ENCODE results near the gene COL18A1. TPM values are rescaled to one million over a fixed set of nuclear protein-coding genes. Genes with fewer than 3 reads are reported as not detected.
"Not testable (repeated sequence)": the region's sequence is repeated elsewhere in the genome, so short reads cannot be mapped to it uniquely, and the experiment has no call there.

COL18A1 gene
- polyA plus RNA-seq, 6 donors from 2014 or later, result 0.13 to 0.49 (median 0.21) TPM

DNA sequence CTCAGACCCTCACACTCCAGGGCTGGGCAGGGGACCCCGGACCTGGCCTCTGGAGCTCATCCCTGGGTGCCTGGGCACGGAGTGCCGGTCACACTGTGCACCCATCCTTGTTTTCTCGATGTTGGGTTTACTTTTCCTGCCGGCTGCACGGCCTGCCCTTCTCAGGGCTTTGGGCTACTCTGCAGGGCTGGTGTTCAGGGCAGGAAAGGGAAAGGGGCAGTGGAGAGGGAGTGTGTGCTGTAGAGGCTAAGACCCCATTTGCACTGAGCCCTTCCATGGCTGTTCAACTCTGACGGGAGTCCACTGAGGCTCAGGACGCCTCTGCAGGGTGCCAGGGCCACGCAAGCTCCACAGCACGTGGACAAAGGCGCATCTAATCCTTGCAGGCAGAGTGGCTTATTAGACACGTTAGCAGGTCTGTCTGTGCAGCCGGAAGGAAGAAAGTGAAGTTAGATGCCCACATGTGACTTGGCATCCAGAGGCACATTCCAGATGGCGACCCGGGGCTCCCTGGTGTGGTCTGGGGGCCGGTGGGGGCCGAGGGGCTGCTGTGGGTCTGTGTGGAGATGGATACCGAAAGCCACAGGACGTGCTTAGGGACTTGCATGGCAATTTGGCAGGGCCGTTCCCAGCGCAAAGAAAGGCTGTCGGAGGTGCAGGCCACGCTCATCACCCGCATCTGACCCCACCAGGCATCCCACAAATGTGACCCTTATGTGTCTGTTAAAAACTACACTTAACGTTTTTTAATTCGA, 33.6 kb downstream of the COL18A1 start:
- DNase-seq, result no peak
- H3K27me3 Mint-ChIP-seq, result peaks cover 0 to 31% (median 11%) of the 10 kb centered on the region in 3 donors

DNA sequence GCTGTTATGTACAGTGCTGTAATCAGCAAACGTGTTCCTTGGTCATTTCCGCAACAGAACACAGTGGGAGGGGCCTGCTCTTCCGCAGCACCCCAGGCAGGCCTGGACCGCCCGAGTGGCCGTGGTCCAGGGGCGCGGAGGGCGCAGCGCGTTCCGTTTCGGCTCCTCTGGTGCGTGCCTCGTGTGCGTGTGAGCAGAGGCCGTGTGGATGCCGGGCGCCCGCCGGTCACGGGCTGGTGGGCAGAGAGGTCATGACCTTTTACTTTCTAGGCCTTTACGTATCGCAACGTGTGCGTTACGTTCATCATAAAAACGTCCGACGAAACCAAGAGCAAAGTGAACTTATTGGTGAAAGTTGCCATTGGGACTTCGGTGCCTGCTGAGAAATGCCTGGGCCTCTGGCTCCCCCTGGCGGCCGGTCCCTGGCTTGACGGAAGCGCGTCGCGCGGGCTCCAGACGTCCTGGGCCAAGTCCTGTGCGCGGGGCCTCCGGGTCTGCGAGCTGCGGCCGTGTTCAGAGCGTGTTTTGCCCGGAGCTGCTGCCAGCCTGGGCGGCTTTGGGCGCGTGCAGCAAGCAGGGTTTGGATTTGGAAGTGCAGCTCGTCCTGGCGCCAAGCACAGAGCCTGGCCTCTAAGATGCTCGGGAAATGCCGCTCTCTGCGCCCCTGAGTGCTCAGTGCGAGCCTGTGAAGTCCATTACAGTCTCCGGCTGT, 34.4 kb downstream of the COL18A1 start:
- H3K9me3 Mint-ChIP-seq, result no peaks in the 10 kb centered on the region
- ATAC-seq (ENCODE audit: low read depth in 2 of 2) (peak; percentile 77 to 86), DNase-seq (peak; percentile 77)
- peaks cover 0 to 28% (median 11%) of the 10 kb centered on the region in 3 donors for H3K27me3 Mint-ChIP-seq
- peaks cover 0 to 11% (median 8%) of the 10 kb centered on the region in 3 donors for H3K4me1 Mint-ChIP-seq
- H3K36me3 Mint-ChIP-seq, result no peaks in the 10 kb centered on the region
- H3K4me3 Mint-ChIP-seq, result peak overlapping the region in 7 of 8 donors; percentile 12 to 73 (median 66)
- H3K27ac Mint-ChIP-seq, result peak overlapping the region in 2 of 6 donors; percentile 24 to 51

More for the DNA sequence above, 33.6 kb downstream of the COL18A1 start:
- Mint-ChIP-seq H3K36me3 (no peaks in the 10 kb centered on the region), H3K4me1 (peaks cover 0 to 12% (median 8%) of the 10 kb centered on the region in 3 donors), H3K9me3 (no peaks in the 10 kb centered on the region), H3K4me3 (peak overlapping the region in 3 of 8 donors; percentile 60 to 71 (median 68)), H3K27ac (peak overlapping the region in 1 of 6 donors; percentile 51)
- no peak for ATAC-seq (ENCODE audit: low read depth in 2 of 2)

DNA sequence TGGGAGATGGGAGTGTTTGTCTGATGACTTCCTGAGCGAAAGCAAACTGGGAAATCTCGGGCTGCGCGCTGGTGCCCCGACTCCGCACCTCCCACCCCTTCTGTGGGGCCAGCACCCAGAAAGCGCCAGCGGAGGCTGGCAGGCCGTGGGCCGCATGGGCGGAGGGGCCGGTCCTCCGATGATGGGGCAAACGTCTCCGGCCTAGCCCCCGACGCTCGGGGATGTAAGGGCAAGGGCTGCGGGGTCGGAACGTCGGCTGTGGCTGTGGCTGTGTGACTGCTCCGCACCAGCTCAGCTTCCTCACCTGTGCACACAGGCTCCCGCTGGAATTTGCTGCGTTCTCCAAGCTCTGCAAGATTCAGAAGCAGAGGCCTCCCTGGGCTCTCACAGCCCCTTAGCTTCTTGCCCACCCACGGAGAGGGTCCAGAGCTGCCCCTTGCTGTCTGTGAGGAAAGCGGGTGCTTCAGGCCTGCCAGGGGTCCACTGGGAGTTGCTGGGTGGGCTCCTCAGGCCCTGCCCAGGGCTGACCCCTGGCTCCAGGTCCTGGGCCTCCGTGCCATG, 35.0 kb downstream of the COL18A1 start:
- DNase-seq (no peak), ATAC-seq (ENCODE audit: low read depth in 2 of 2) (no peak)
- Mint-ChIP-seq H3K4me3 (no peak overlapping the region), H3K27ac (peak overlapping the region in 2 of 6 donors; percentile 41 to 51), H3K9me3 (no peaks in the 10 kb centered on the region), H3K27me3 (peaks cover 0 to 25% (median 11%) of the 10 kb centered on the region in 3 donors), H3K36me3 (no peaks in the 10 kb centered on the region), H3K4me1 (peaks cover 0 to 8% (median 5%) of the 10 kb centered on the region in 3 donors)

DNA sequence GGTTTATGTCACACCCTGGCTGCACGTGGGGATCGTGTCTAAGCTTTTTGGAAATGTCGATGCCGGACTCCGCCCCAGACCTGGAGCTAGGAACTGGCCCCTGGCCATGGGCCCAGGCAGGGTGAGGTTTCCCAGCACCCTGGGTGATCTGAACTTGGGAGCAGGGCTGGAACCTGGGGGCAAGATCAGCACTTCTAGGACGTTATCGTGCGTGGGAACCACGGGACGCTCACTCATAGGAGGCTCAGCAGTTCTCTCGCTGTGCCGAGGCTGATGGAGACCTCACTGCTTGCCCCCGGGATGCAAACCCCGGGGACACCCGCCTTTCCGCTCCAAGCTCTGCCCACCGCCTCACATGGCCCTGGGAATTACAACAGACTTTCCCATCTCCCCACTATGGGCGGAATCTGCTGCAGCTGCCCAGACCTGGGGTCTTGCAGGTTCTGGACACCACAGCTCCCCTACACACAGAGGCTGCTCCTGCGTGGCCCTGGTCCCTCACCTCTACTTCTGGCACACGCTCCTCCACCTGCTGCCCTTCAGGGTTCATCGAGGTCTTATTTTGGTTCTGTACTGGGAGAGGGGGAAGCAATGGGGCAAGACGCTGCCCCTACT, 35.9 kb downstream of the COL18A1 start:
- Mint-ChIP-seq H3K27ac (no peak overlapping the region), H3K4me3 (peak overlapping the region in 1 of 8 donors; percentile 56), H3K27me3 (peaks cover 7 to 28% (median 11%) of the 10 kb centered on the region in 3 donors), H3K9me3 (no peaks in the 10 kb centered on the region), H3K4me1 (peaks cover 0 to 8% (median 5%) of the 10 kb centered on the region in 3 donors), H3K36me3 (no peaks in the 10 kb centered on the region)
- ATAC-seq (ENCODE audit: low read depth in 2 of 2) (no peak), DNase-seq (no peak)

DNA sequence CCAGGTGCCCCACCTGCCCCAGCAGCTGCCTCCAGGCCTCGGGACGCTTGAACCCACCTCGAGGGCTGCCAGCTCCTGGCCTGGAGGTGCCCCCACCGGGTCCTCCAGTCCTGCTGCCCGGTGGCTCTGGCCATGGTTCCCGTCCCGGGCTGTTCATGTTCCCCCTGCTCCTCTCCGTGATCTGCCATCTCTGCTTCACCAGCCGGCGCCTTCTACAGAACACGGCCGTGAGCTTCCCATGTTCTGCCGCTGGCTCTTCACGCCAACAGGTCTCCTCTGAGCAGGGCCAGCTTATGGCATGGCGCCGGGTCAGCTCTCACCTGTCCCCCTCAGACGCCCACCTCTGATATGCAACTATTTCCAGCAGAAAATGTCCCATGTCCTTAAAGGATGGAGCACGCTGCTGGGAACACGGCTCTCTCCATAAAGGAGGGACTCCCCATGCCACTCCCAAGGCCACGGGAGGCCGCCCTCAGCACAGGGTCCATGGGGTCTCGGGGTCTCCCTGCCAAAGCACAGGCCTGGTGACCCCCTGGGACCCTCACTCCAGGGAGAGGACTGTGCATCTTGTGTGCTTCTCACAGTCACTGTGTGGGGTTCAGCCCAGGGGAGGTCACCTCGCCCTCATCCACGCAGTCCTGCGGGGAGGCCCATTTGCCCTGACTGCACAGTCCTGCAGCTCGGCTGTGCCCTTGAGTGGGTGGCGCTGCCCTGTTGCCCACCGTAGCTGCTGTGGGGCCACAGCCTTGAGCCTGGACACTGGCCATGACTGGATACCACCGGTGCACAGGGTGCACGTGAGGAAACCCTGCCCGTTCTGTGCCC, 36.7 kb downstream of the COL18A1 start:
- Mint-ChIP-seq H3K4me1 (peaks cover 0 to 8% (median 5%) of the 10 kb centered on the region in 3 donors), H3K4me3 (peak overlapping the region in 1 of 8 donors; percentile 56), H3K36me3 (no peaks in the 10 kb centered on the region), H3K27me3 (peaks cover 8 to 31% (median 11%) of the 10 kb centered on the region in 3 donors), H3K27ac (peak overlapping the region in 1 of 6 donors; percentile 41), H3K9me3 (peaks cover 0 to 6% (median 3%) of the 10 kb centered on the region in 7 donors)
- ATAC-seq (ENCODE audit: low read depth in 2 of 2) (no peak), DNase-seq (no peak)

DNA sequence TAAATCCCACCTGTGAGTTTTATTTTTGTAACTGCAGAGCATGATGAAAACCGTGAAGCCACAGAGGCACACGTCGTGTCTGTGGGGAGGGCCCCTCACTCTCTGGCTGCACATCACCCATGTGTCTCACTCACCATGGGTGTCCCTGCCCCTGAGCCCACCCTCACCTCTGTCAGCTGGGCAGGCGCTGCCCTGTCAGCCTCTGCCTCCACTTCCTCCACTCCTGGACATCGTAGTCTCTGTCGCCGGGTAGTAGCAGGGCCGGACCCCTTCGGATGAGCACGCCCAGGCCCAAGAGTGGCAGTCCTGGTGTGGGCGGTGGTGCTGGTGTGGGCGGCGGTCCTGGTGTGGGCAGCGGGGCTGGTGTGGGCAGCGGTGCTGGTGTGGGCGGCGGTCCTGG, 37.3 kb downstream of the COL18A1 start:
- no peak for DNase-seq
- H3K4me3 Mint-ChIP-seq, result no peak overlapping the region
- ATAC-seq (ENCODE audit: low read depth in 2 of 2), result no peak

DNA sequence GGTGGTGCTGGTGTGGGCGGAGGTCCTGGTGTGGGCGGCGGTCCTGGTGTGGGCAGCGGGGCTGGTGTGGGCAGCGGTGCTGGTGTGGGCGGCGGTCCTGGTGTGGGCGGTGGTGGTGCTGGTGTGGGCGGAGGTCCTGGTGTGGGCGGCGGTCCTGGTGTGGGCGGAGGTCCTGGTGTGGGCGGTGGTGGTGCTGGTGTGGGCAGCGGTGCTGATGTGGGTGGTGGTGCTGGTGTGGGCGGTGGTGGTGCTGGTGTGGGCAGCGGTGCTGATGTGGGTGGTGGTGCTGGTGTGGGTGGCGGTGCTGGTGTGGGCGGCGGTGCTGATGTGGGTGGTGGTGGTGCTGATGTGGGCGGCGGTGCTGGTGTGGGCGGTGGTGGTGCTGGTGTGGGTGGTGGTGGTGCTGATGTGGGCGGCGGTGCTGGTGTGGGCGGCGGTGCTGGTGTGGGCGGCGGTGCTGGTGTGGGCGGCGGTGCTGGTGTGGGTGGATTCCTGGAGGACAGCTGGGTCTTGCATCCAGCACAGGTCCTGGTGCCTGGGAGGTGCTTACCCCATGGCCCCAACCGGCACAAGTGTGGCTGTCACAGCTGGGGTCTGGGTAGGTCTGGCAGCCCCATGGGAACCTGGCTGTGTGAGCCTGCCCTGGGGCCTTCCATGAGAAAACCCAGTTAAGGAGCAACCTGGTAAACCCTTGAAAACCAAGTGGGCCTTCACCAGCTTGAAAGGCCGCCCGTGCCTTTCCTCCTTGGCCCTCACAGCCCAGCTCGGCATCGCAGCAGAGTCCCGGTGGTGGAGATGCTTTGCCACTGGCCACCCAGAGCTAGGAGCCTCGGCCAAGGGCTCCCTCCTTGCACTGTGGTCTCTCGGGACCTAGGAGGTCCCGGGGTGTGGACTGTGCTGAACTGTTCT, 38.0 kb downstream of the COL18A1 start:
- H3K9me3 Mint-ChIP-seq, result peaks cover 0 to 10% (median 3%) of the 10 kb centered on the region in 7 donors
- H3K27ac Mint-ChIP-seq; H3K4me3 Mint-ChIP-seq; H3K36me3 Mint-ChIP-seq; DNase-seq; ATAC-seq (ENCODE audit: low read depth in 2 of 2); H3K4me1 Mint-ChIP-seq: not testable (repeated sequence)
- H3K27me3 Mint-ChIP-seq, result peaks cover 16 to 38% (median 20%) of the 10 kb centered on the region in 3 donors

More for the DNA sequence above, 37.3 kb downstream of the COL18A1 start:
- Mint-ChIP-seq H3K27ac (peak overlapping the region in 2 of 6 donors; percentile 41 to 57), H3K36me3 (no peaks in the 10 kb centered on the region), H3K9me3 (peaks cover 0 to 10% (median 3%) of the 10 kb centered on the region in 7 donors), H3K27me3 (peaks cover 13 to 32% (median 14%) of the 10 kb centered on the region in 3 donors), H3K4me1 (peaks cover 0 to 8% (median 5%) of the 10 kb centered on the region in 3 donors)

DNA sequence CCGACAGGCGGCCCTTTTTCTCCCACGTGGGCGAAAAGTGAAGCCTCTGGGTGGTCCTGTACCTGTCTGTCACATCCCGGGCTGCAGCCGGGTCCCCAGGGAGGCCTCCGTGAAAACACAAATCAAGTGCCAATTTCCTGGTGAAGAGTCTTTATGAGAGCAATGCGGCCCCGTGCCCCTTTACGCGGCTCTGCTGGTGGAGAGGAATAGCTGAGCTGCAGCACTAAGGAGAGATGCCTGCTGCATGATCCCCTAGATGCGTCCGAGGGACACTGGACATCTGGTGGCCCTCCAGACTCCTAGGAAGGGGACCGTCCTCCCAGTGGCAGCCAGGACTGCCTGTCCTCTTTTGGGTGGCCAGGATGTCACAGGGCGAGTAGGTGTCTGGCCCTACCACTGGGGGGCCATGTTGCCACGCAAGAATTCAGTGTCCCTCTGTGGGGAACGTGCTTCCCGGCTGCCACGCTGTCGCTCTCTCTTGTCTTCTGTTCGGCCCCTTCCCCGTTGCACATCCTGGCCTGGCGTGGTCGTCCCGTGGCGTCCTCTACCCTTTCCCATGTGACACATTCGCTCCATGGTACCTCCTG, 38.7 kb downstream of the COL18A1 start:
- H3K9me3 Mint-ChIP-seq, result peaks cover 0 to 15% (median 3%) of the 10 kb centered on the region in 7 donors
- H3K27ac Mint-ChIP-seq, result peak overlapping the region in 1 of 6 donors; percentile 52
- H3K4me3 Mint-ChIP-seq, result no peak overlapping the region
- H3K27me3 Mint-ChIP-seq, result peaks cover 23 to 46% (median 27%) of the 10 kb centered on the region in 3 donors
- H3K36me3 Mint-ChIP-seq, result no peaks in the 10 kb centered on the region
- no peak for DNase-seq
- no peak for ATAC-seq (ENCODE audit: low read depth in 2 of 2)
- H3K4me1 Mint-ChIP-seq, result peaks cover 0 to 5% (median 5%) of the 10 kb centered on the region in 3 donors

DNA sequence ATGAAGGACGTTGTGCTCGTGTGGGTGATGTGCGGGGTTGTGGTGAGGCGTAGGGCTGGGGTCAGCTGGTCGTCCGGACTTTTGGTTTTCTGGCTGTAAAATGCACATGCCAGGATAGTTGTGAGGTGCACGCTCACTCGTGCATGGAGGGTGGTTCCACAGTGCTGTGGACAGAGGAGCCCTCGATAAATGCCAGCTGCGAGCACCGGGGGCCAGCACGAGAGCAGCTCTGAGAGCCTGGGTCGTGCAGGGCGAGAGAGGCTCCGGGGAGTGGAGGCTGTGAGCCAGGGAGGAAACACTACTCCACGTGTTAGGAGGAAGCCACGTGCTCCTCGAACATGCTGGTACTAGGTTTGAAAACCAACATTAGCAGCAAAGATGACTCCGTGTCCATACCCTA, 39.4 kb downstream of the COL18A1 start:
- no peak overlapping the region for H3K4me3 Mint-ChIP-seq
- peaks cover 21 to 50% (median 28%) of the 10 kb centered on the region in 3 donors for H3K27me3 Mint-ChIP-seq
- ATAC-seq (ENCODE audit: low read depth in 2 of 2) (no peak), DNase-seq (no peak)
- peaks cover 0 to 2% (median 2%) of the 10 kb centered on the region in 3 donors for H3K4me1 Mint-ChIP-seq
- peaks cover 0 to 15% (median 3%) of the 10 kb centered on the region in 7 donors for H3K9me3 Mint-ChIP-seq
- H3K27ac Mint-ChIP-seq, result no peak overlapping the region
- H3K36me3 Mint-ChIP-seq, result no peaks in the 10 kb centered on the region

DNA sequence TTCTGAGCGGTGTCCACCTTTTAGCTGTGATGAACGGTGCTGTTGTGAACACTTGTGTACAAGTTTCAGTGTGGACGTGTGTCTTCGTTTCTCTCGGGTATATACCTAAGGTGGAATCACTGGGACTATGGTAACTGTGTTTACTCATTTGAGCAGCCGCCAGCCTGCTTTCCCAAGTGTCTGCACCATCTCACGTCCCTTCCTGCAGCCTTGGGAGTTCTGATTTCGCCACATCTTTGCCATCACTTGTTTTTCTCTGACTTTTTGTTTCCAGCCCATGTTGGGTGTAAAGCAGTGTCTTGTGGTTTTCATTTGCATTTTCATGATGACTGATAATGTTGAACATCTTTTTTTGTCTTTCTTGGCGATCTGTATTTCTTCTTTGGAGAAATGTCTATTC, 40.4 kb downstream of the COL18A1 start:
- no peaks in the 10 kb centered on the region for H3K4me1 Mint-ChIP-seq
- no peak overlapping the region for H3K4me3 Mint-ChIP-seq
- DNase-seq (no peak), ATAC-seq (ENCODE audit: low read depth in 2 of 2) (no peak)
- peaks cover 0 to 15% (median 3%) of the 10 kb centered on the region in 7 donors for H3K9me3 Mint-ChIP-seq
- H3K27ac Mint-ChIP-seq, result no peak overlapping the region
- no peaks in the 10 kb centered on the region for H3K36me3 Mint-ChIP-seq
- peaks cover 18 to 50% (median 28%) of the 10 kb centered on the region in 3 donors for H3K27me3 Mint-ChIP-seq

DNA sequence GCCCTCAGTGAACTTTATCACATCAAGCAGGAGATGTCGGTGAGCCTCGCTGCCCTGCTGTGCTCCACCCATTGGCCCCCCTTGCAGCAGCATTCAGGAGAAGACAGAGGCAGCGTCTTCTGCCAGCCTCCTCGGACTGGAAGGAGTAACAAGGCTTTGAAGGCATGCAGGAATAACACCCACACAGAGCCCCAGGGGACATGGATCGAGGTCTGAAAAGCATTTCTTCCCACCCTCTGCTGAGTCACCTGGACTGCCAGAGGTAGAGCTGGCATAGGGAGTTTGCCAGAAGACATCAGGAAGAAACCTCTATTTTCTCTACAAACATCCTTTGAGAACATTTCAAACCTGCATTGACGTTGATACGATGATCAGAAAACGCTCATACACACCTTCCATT, 42.9 kb downstream of the COL18A1 start:
- H3K9me3 Mint-ChIP-seq, result peaks cover 0 to 15% (median 3%) of the 10 kb centered on the region in 7 donors
- H3K4me1 Mint-ChIP-seq, result no peaks in the 10 kb centered on the region
- H3K27me3 Mint-ChIP-seq, result peaks cover 18 to 50% (median 28%) of the 10 kb centered on the region in 3 donors
- no peaks in the 10 kb centered on the region for H3K36me3 Mint-ChIP-seq
- H3K27ac Mint-ChIP-seq, result peak overlapping the region in 1 of 6 donors; percentile 79
- ATAC-seq (ENCODE audit: low read depth in 2 of 2), result no peak
- no peak overlapping the region for H3K4me3 Mint-ChIP-seq
- DNase-seq, result no peak
